Thyroid gland (tissue), 4 donors: ENCODE results near the gene FGGY.

Source experiments
- CTCF ChIP-seq, 6 experiments: fragments of 200-600 bp in 3 of 6; fragments of 450-650 bp in 3 of 6; sonication (generic) in 3 of 6; IDR thresholded peaks; one replicate each; pipeline ENCODE4 v1.5.1; 2016 to 2019; ENCODE audit warnings: antibody characterized with exemption in 6 of 6, mild to moderate bottlenecking in 2 of 6, inconsistent platforms in 1 of 6, moderate library complexity in 1 of 6
- POLR2A ChIP-seq, 2 donors: fragments of 450-650 bp; IDR thresholded peaks; one replicate each; pipeline ENCODE4 v1.6.1; 2017; ENCODE audit warnings: antibody characterized with exemption in 2 of 2, mild to moderate bottlenecking in 2 of 2, moderate library complexity in 1 of 2

- TF ChIP-seq CTCF (IDR thresholded peaks at IDR 0.05), result no peak
- no peak for TF ChIP-seq POLR2A (IDR thresholded peaks at IDR 0.05)
These were observed 36.1 kb downstream of the FGGY start for GRCh38 chr1:59332983-59333382.
